Measurements from ENCODE around the gene MTNR1A.

Gene MTNR1A

DNA sequence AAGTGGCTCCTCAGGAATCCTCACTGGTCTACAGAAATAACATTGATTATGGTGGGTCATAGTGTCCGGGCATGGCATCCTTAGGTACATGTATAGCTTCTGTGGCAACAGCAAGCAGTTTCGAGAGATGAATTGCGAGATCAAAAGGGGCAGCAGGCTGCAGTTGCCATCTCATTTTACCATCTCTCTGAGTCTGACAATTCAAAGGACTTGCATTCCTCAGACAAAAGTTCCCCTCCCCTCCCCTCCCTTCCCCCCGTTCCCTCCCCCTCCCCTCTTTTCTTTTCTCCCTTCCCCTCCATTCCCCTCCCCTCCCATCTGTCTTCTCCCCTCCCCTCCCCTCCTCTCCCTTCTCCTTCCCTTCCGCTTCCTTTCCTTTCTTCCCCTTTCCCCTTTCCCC is 70.2 kb downstream of the MTNR1A start:
- no peak for DNase-seq

DNA sequence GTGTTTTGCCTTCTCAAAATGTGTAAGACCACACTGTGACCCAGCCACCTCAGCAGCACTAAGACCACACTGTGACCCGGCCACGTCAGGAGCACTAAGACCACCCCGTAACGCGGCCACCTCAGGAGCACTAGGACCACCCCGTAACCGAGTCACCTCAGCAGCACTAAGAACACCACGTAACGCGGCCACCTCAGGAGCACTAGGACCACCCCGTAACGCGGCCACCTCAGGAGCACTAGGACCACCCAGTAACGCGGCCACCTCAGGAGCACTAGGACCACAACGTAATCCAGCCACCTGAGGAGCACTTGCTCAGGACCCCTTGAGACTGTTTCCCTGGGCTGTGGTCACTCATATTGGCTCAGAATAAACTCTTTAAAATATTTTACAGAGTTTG is 71.7 kb downstream of the MTNR1A start:
- no peak for DNase-seq
